Retinal pigment epithelial cell (primary cell): ENCODE results near the gene CNKSR2.

ENCODE experiments used
- DNase-seq: peaks from one replicate; pipeline ENCODE4 v3.0.0-alpha.2; 2010; ENCODE audit warnings: low read depth
- H3K4me3 ChIP-seq: 2 replicates; pipeline ENCODE4 v1.5.1; 2011; ENCODE audit warnings: mild to moderate bottlenecking, low read length, control low read depth, moderate library complexity
- TF ChIP-seq, protein P1 (sequence below): conservative IDR thresholded peaks from 2 replicates; pipeline ENCODE4 v1.5.1; 2011; ENCODE audit warnings: low read depth, low read length, control low read depth, inconsistent platforms

The CNKSR2 gene

GRCh38 chrX:21698272-21698671 is 324.1 kb downstream of the CNKSR2 start:
- DNase-seq = no peak
- no peak overlapping the region for H3K4me3 ChIP-seq
- TF ChIP-seq, protein P1, sequence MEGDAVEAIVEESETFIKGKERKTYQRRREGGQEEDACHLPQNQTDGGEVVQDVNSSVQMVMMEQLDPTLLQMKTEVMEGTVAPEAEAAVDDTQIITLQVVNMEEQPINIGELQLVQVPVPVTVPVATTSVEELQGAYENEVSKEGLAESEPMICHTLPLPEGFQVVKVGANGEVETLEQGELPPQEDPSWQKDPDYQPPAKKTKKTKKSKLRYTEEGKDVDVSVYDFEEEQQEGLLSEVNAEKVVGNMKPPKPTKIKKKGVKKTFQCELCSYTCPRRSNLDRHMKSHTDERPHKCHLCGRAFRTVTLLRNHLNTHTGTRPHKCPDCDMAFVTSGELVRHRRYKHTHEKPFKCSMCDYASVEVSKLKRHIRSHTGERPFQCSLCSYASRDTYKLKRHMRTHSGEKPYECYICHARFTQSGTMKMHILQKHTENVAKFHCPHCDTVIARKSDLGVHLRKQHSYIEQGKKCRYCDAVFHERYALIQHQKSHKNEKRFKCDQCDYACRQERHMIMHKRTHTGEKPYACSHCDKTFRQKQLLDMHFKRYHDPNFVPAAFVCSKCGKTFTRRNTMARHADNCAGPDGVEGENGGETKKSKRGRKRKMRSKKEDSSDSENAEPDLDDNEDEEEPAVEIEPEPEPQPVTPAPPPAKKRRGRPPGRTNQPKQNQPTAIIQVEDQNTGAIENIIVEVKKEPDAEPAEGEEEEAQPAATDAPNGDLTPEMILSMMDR = no peak

DNA sequence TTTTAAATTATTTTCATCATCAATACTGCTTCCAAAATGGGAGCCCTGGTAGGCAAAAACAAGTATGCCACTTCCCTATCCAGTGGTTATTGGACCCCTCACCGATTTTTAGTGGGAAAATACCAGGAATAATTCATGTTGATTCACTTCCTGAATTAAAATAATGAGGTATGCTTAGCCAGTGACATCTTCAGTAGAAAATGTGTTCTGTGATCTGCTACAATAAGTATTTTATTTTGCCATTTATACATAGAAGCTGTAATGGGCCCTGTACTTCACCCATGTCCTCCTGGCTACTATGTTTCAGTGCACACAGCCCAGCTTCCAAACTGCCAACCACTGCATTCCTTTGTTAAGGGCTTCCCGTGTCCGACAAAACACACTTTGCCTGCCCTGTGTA is 324.9 kb downstream of the CNKSR2 start:
- TF ChIP-seq, protein P1 = no peak
- H3K4me3 ChIP-seq = no peak overlapping the region
- no peak for DNase-seq

DNA sequence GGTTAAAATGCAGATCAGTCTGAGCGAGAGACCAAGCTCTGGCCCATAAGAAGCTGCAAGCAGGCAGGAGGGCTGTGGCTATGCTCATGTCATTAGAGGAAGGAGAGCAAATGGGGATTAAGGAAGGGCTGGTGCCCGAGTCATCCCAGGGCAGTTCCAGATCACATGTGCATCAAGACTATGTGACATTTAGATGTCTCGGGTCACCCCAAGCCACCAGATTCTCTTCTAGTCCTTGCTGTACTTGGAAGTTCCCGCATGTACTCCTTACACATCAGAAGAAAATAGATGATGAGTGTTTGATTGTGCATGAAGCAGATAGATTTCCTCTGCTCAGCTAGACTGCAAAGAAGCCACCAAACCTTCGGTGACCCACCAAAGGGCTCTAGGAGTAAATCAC is 326.1 kb downstream of the CNKSR2 start:
- H3K4me3 ChIP-seq = no peak overlapping the region
- DNase-seq = no peak
- TF ChIP-seq, protein P1 = no peak

GRCh38 chrX:21700967-21701366 is 326.7 kb downstream of the CNKSR2 start:
- TF ChIP-seq, protein P1 = no peak
- H3K4me3 ChIP-seq = no peak overlapping the region
- DNase-seq = no peak

DNA sequence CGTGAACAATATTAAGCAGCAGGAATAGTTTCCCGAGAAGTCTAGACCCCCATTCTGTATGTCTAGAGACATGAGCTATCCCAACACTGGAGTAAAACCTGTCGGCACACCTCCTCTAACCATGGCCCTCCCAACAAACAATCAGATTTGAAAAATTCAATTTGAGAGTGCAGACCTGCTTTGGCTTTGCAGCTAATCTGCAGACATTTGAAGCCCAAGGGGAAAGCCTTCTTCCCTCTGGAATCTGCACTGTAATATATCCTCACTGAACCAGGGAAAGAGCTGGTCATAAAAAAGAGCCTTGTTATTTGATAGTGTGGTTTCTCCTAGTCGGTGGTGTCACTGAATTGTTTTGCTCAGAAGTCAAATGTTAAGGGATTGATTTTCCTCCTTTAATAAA is 328.5 kb downstream of the CNKSR2 start:
- TF ChIP-seq, protein P1 = no peak
- DNase-seq = no peak

More for the DNA sequence above, 328.5 kb downstream of the CNKSR2 start:
- H3K4me3 ChIP-seq = no peak overlapping the region
